Stimulated activated CD8-positive, alpha-beta memory T cell treated with anti-CD3 and anti-CD28 coated beads, Interleukin-15, amount 100 ng/mL, for 1 hour (primary cell): ENCODE measurements around the gene SLC29A2.
"Not testable (repeated sequence)": the region's sequence is repeated elsewhere in the genome, so short reads cannot be mapped to it uniquely, and the experiment has no call there.

ENCODE experiments used
- DNase-seq: peaks from one replicate; pipeline ENCODE4 v3.0.0-alpha.2; 2020; ENCODE audit warnings: low read depth

Gene SLC29A2

GRCh38 chr11:66333896-66334604 lies 37.5 kb downstream of the SLC29A2 start:
- DNase-seq, result no peak

GRCh38 chr11:66333220-66333877 lies 38.2 kb downstream of the SLC29A2 start:
- no peak for DNase-seq

- DNase-seq, result no peak
Measured at GRCh38 chr11:66332371-66333219, 39.0 kb downstream of the SLC29A2 start.

GRCh38 chr11:66331542-66332370 lies 39.8 kb downstream of the SLC29A2 start:
- no peak for DNase-seq

GRCh38 chr11:66330931-66331330 lies 40.6 kb downstream of the SLC29A2 start:
- DNase-seq, result no peak

- DNase-seq, result no peak
Measured at GRCh38 chr11:66329165-66329673, 42.3 kb downstream of the SLC29A2 start.

GRCh38 chr11:66328302-66329144 lies 43.0 kb downstream of the SLC29A2 start:
- peak; percentile 62 for DNase-seq

GRCh38 chr11:66328031-66328301 lies 43.6 kb downstream of the SLC29A2 start:
- no peak for DNase-seq

- DNase-seq, result no peak
Measured at GRCh38 chr11:66327171-66328030, 44.2 kb downstream of the SLC29A2 start.

- no peak for DNase-seq
Measured at GRCh38 chr11:66326261-66327111, 45.1 kb downstream of the SLC29A2 start.

GRCh38 chr11:66325263-66325671 lies 46.3 kb downstream of the SLC29A2 start:
- DNase-seq, result no peak

- no peak for DNase-seq
Measured at GRCh38 chr11:66324664-66325063, 46.9 kb downstream of the SLC29A2 start.

GRCh38 chr11:66323684-66324083 lies 47.9 kb downstream of the SLC29A2 start:
- no peak for DNase-seq

- DNase-seq, result no peak
Measured at GRCh38 chr11:66322732-66323427, 48.7 kb downstream of the SLC29A2 start.

GRCh38 chr11:66321606-66322005 lies 50.0 kb downstream of the SLC29A2 start:
- DNase-seq, result no peak

GRCh38 chr11:66320748-66321147 lies 50.8 kb downstream of the SLC29A2 start:
- not testable (repeated sequence) for DNase-seq

GRCh38 chr11:66320289-66320688 lies 51.3 kb downstream of the SLC29A2 start:
- not testable (repeated sequence) for DNase-seq

GRCh38 chr11:66318600-66318970 lies 53.0 kb downstream of the SLC29A2 start:
- DNase-seq, result no peak
